A673 (cell line): ENCODE measurements around the gene PSMD8. TPM values are rescaled to one million over a fixed set of nuclear protein-coding genes. Genes with fewer than 3 reads are reported as not detected.

Experiments
- BruUV-seq: library from RNA; stranded (reverse); fragments of 400-500 nt; replicated peaks from 2 replicates; lab custom pipeline; 2021; lab: Mats Ljungman, UMichigan
- CTCF ChIA-PET: fragments of 300-600 bp; sonication (Branson Sonifier 250); formaldehyde crosslinking; loops from one replicate; lab custom pipeline; 2022; ENCODE audit warnings: antibody characterized with exemption; lab: Charles Lee
- POLR2A ChIA-PET: fragments of 300-600 bp; sonication (Branson Sonifier 250); formaldehyde crosslinking; loops from one replicate; lab custom pipeline; 2022; ENCODE audit warnings: antibody characterized with exemption; ENCODE audit not compliant: low non-redundant PET; lab: Charles Lee
- DNase-seq: peaks from one replicate; pipeline ENCODE4 v3.0.0-alpha.2; 2015; ENCODE audit warnings: low spot score
- H3K27ac ChIP-seq: fragments of 200-600 bp; sonication (generic); 2 replicates; pipeline ENCODE4 v1.5.1; 2016; ENCODE audit warnings: mixed run types, low read depth, mild to moderate bottlenecking, mixed read lengths, antibody characterized with exemption, low read length; ENCODE audit not compliant: poor library complexity, severe bottlenecking
- H3K27me3 ChIP-seq: fragments of 200-600 bp; sonication (generic); replicated peaks from 2 replicates; pipeline ENCODE4 v1.6.1; 2017; ENCODE audit warnings: mixed run types, low read depth, mild to moderate bottlenecking, mixed read lengths, antibody characterized with exemption, low read length; ENCODE audit not compliant: insufficient read depth, poor library complexity
- H3K36me3 ChIP-seq: fragments of 200-600 bp; sonication (generic); 2 replicates; pipeline ENCODE4 v1.6.1; 2016; ENCODE audit warnings: mixed run types, mild to moderate bottlenecking, mixed read lengths, antibody characterized with exemption, low read length; ENCODE audit not compliant: insufficient read depth, poor library complexity, severe bottlenecking
- H3K4me1 ChIP-seq: fragments of 200-600 bp; sonication (generic); 2 replicates; pipeline ENCODE4 v1.6.1; 2017; ENCODE audit warnings: mixed run types, mild to moderate bottlenecking, mixed read lengths, antibody characterized with exemption, low read length; ENCODE audit not compliant: insufficient read depth, poor library complexity, severe bottlenecking
- H3K4me3 ChIP-seq: fragments of 200-600 bp; sonication (generic); 2 replicates; pipeline ENCODE4 v1.5.1; 2016; ENCODE audit warnings: low read depth, mixed run types, mild to moderate bottlenecking, mixed read lengths, low read length; ENCODE audit not compliant: poor library complexity, severe bottlenecking
- H3K9me3 ChIP-seq: fragments of 200-600 bp; sonication (generic); 2 replicates; pipeline ENCODE4 v1.6.1; 2016; ENCODE audit warnings: mixed run types, low read depth, mild to moderate bottlenecking, mixed read lengths, antibody characterized with exemption, low read length; ENCODE audit not compliant: poor library complexity, severe bottlenecking
- EZH2 ChIP-seq: fragments of 200-600 bp; sonication (generic); IDR thresholded peaks from 2 replicates; pipeline ENCODE4 v1.6.1; 2017; ENCODE audit warnings: borderline replicate concordance, low read depth, mild to moderate bottlenecking, mixed read lengths, antibody characterized with exemption, low read length; ENCODE audit not compliant: poor library complexity, severe bottlenecking
- intact Hi-C: fragments of 100-400 bp; cut with micrococcal nuclease; formaldehyde crosslinking; loops from one replicate; pipeline ENCODE4 v1.10.0; 2022; ENCODE audit not compliant: unreplicated experiment
- total RNA-seq: library from RNA; stranded (reverse); gene quantifications from 2 replicates; pipeline ENCODE4 v1.2.3, GENCODE V29; 2021
- TF ChIP-seq, protein P1 (sequence below): fragments of 300-800, 200-600 bp; sonication (generic); conservative IDR thresholded peaks from 2 replicates; pipeline ENCODE4 v1.5.1; 2017; ENCODE audit warnings: low read depth, mild to moderate bottlenecking, antibody characterized with exemption, low read length, moderate library complexity, mixed read lengths

Gene PSMD8
- total RNA-seq, 1 experiment from 2014 or later = 321 TPM

DNA sequence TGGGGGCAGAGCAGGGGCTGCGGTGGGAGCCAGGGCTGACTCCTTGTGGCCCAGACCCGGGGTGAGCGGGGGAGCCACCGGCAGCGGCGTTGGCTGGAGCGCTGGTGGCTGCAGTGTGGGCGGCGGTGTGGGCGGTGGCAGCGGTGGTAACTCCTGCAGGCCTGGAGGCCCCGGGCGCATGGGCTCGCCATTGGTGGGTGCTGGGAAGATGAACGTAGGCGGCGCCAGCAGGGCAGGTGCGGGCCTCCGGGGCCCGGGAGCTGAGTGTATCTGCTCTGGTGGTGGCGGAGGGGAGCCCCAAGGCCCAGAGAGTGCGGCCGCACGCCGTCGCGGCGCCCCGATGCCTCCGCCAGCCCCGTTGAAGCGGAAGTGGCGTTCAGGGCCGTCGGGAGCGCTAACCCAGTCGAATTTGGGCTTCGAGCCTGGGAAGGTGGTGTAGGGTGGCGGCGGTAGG is 11.5 kb downstream of the PSMD8 start:
- Histone ChIP-seq H3K9me3 (no peaks in the 10 kb centered on the region), H3K27me3 (no peaks in the 10 kb centered on the region), H3K27ac (no peak overlapping the region), H3K4me1 (peaks cover 6% of the 10 kb centered on the region), H3K4me3 (no peak overlapping the region), H3K36me3 (peaks cover 38% of the 10 kb centered on the region)
- no TSS peak for BruUV-seq
- POLR2A ChIA-PET = no interaction called here
- intact Hi-C loops = no loop called here
- no peak for TF ChIP-seq EZH2
- TF ChIP-seq, protein P1, sequence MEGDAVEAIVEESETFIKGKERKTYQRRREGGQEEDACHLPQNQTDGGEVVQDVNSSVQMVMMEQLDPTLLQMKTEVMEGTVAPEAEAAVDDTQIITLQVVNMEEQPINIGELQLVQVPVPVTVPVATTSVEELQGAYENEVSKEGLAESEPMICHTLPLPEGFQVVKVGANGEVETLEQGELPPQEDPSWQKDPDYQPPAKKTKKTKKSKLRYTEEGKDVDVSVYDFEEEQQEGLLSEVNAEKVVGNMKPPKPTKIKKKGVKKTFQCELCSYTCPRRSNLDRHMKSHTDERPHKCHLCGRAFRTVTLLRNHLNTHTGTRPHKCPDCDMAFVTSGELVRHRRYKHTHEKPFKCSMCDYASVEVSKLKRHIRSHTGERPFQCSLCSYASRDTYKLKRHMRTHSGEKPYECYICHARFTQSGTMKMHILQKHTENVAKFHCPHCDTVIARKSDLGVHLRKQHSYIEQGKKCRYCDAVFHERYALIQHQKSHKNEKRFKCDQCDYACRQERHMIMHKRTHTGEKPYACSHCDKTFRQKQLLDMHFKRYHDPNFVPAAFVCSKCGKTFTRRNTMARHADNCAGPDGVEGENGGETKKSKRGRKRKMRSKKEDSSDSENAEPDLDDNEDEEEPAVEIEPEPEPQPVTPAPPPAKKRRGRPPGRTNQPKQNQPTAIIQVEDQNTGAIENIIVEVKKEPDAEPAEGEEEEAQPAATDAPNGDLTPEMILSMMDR = no peak
- CTCF ChIA-PET = no interaction called here
- no peak for DNase-seq

DNA sequence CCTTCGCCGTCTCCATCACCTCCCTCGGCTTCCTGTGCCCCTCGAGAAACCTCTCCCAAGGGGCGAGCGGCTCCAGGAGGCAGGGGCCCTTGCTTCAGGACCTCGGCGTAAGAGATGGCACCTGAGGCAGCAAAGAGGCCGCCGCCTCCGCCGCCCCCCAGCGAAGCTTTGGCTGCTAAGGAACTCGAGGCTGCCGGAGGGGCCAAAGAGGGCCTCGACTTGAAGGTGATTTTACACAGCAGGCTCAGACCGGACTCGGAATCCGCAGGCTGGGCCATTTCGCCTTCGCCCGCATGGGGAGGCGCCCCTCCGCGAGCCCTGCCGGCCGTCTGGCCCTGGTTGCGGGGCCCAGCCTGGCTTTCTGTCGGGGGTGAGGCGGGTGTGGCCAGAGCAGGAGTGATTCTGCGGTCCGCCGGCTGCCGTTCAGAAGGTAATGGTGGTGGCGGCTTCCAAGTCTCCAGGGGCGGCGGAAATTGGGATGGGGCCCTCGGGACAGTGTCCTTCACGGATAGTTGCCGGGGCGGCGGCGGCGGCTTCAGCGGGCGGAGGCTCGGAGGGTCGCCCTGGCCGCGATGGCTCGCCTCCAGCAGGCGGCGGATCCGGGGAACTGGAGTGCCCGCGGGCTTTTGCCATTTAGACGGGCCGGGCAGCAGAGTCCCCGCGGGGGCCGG is 12.1 kb downstream of the PSMD8 start:
- CTCF ChIA-PET = no interaction called here
- Histone ChIP-seq H3K9me3 (no peaks in the 10 kb centered on the region), H3K27me3 (no peaks in the 10 kb centered on the region), H3K36me3 (peaks cover 32% of the 10 kb centered on the region), H3K4me3 (no peak overlapping the region), H3K27ac (no peak overlapping the region), H3K4me1 (peaks cover 6% of the 10 kb centered on the region)
- no TSS peak for BruUV-seq
- no peak for TF ChIP-seq EZH2
- TF ChIP-seq, protein P1 = no peak
- no peak for DNase-seq
- POLR2A ChIA-PET = no interaction called here
- intact Hi-C loops = no loop called here

DNA sequence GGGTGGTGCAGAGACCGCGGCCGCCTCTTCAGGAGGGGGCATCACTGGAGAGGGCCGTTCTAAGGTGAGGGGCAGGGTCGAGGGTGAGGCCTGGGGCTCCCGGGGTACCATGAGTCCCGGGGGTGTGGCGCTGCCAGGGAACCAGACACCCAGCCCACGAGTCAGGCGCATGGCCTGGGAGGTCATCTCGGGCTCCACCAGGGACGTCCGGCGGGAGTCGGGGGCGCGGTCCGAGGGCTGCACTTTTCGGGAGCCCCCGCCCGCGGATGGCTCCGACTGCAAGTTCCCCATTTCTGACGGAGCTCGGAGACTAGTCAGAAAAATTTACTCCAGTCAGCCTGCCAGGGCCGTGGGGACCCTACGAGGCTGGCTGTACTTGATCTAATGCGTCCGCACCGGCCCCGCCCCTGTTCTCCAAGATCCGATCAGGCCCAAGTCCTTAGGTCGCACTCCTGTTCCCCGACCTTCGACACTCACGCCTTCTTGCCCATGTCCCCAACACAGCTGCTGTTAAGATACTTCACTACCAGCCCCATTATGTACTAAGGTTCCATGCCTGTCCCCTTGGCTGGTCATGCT is 12.7 kb downstream of the PSMD8 start:
- no peak for DNase-seq
- Histone ChIP-seq H3K27ac (peak overlapping the region; percentile 76), H3K4me1 (peaks cover 6% of the 10 kb centered on the region), H3K4me3 (peak overlapping the region; percentile 80), H3K9me3 (no peaks in the 10 kb centered on the region), H3K36me3 (peaks cover 26% of the 10 kb centered on the region), H3K27me3 (no peaks in the 10 kb centered on the region)
- no TSS peak for BruUV-seq
- TF ChIP-seq, protein P1 = no peak
- no peak for TF ChIP-seq EZH2
- ChIA-PET POLR2A (no interaction called here), CTCF (interaction anchor here (1.1 to 1.7 kb wide), 2 partner anchors 13 to 16 kb away, joined by 6 to 14 read pairs; partner anchors contain the start of genes FAM98C and PSMD8)
- intact Hi-C loops = no loop called here
